Urothelium cell line (cell line): Measurements from ENCODE around the gene MTG2.

Experiments used
- DNase-seq: peaks from one replicate; pipeline ENCODE4 v3.0.0; 2011; ENCODE audit warnings: low spot score, mixed read lengths
- FAIRE-seq: peaks from 2 replicates; lab custom pipeline; 2011; peaks lifted over from hg19 to GRCh38; lab: Jason Lieb, UNC

MTG2 gene

GRCh38 chr20:62162765-62163484 lies 19.9 kb upstream of the MTG2 start:
- FAIRE-seq: peak; percentile 83

GRCh38 chr20:62163485-62163865 lies 19.4 kb upstream of the MTG2 start:
- no peak for FAIRE-seq
- DNase-seq: no peak

More at GRCh38 chr20:62162765-62163484, 19.9 kb upstream of the MTG2 start:
- DNase-seq: no peak

- DNase-seq: no peak
- FAIRE-seq: no peak
These were observed 18.7 kb upstream of the MTG2 start for GRCh38 chr20:62163986-62164762.

- FAIRE-seq: no peak
These were observed 17.7 kb upstream of the MTG2 start for GRCh38 chr20:62164879-62165761.

GRCh38 chr20:62165762-62166399 lies 16.9 kb upstream of the MTG2 start:
- no peak for FAIRE-seq
- no peak for DNase-seq

More at GRCh38 chr20:62164879-62165761, 17.7 kb upstream of the MTG2 start:
- DNase-seq: no peak

GRCh38 chr20:62167474-62167873 lies 15.4 kb upstream of the MTG2 start:
- DNase-seq: no peak
- no peak for FAIRE-seq

GRCh38 chr20:62168061-62168460 lies 14.8 kb upstream of the MTG2 start:
- FAIRE-seq: no peak
- DNase-seq: no peak

- DNase-seq: no peak
- no peak for FAIRE-seq
These were observed 13.9 kb upstream of the MTG2 start for GRCh38 chr20:62168890-62169435.

- DNase-seq (no peak), FAIRE-seq (no peak)
These were observed 12.3 kb upstream of the MTG2 start for GRCh38 chr20:62170536-62170935.

- no peak for FAIRE-seq
- no peak for DNase-seq
These were observed 11.6 kb upstream of the MTG2 start for GRCh38 chr20:62171245-62171644.

- FAIRE-seq (no peak), DNase-seq (no peak)
These were observed 10.2 kb upstream of the MTG2 start for GRCh38 chr20:62172666-62173065.

- DNase-seq: no peak
- FAIRE-seq: no peak
These were observed 8.6 kb upstream of the MTG2 start for GRCh38 chr20:62174021-62174804.

GRCh38 chr20:62174870-62175624 lies 7.8 kb upstream of the MTG2 start:
- FAIRE-seq (no peak), DNase-seq (no peak)

- no peak for FAIRE-seq
These were observed 7.1 kb upstream of the MTG2 start for GRCh38 chr20:62175711-62176110.

GRCh38 chr20:62176866-62177265 lies 6.0 kb upstream of the MTG2 start:
- FAIRE-seq (no peak), DNase-seq (no peak)

More at GRCh38 chr20:62175711-62176110, 7.1 kb upstream of the MTG2 start:
- DNase-seq: no peak

- DNase-seq (no peak), FAIRE-seq (no peak)
These were observed 5.5 kb upstream of the MTG2 start for GRCh38 chr20:62177307-62177706.

- no peak for DNase-seq
- FAIRE-seq: no peak
These were observed 4.3 kb upstream of the MTG2 start for GRCh38 chr20:62178316-62179161.

- FAIRE-seq (no peak), DNase-seq (no peak)
These were observed 3.7 kb upstream of the MTG2 start for GRCh38 chr20:62179162-62179504.
